Activated naive CD4-positive, alpha-beta T cell treated with anti-CD3 and anti-CD28 coated beads for 36 hours (primary cell): ENCODE results near the gene DGKD. TPM values are rescaled to one million over a fixed set of nuclear protein-coding genes. Genes with fewer than 3 reads are reported as not detected.
A peak's percentile ranks its signal among the peaks of the same experiment; 100 is the strongest.

Source experiments
- CTCF ChIA-PET: fragments of 350-600 bp; sonication (Branson Sonifier 250); formaldehyde crosslinking; loops from one replicate; lab custom pipeline; 2021; ENCODE audit warnings: antibody characterized with exemption; lab: Charles Lee
- DNase-seq: peaks from one replicate; pipeline ENCODE4 v3.0.0-alpha.2; 2020
- H3K27ac Mint-ChIP-seq: one replicate; pipeline ENCODE4 v1.8.0; 2021; ENCODE audit warnings: mild to moderate bottlenecking, mixed read lengths
- H3K27me3 Mint-ChIP-seq: one replicate; pipeline ENCODE4 v1.8.0; 2021; ENCODE audit warnings: low read depth, mixed read lengths
- H3K36me3 Mint-ChIP-seq: one replicate; pipeline ENCODE4 v1.8.0; 2021; ENCODE audit warnings: low read depth, mixed read lengths
- H3K4me1 Mint-ChIP-seq: one replicate; pipeline ENCODE4 v1.8.0; 2021; ENCODE audit warnings: low read depth, mixed read lengths
- H3K4me3 Mint-ChIP-seq: one replicate; pipeline ENCODE4 v1.8.0; 2021; ENCODE audit warnings: mild to moderate bottlenecking, moderate library complexity, mixed read lengths
- H3K9me3 Mint-ChIP-seq: one replicate; pipeline ENCODE4 v1.8.0; 2021; ENCODE audit warnings: mixed read lengths
- intact Hi-C: fragments of 100-400 bp; cut with micrococcal nuclease; formaldehyde crosslinking; loops from one replicate; pipeline ENCODE4 v1.15.1; 2023
- total RNA-seq, 2 experiments: library from RNA; stranded (reverse); gene quantifications; one replicate each; pipeline ENCODE4 v1.2.3, GENCODE V29; 2021

Gene DGKD
- 10 to 100 TPM; 68.9 to 72.3 TPM for total RNA-seq

DNA sequence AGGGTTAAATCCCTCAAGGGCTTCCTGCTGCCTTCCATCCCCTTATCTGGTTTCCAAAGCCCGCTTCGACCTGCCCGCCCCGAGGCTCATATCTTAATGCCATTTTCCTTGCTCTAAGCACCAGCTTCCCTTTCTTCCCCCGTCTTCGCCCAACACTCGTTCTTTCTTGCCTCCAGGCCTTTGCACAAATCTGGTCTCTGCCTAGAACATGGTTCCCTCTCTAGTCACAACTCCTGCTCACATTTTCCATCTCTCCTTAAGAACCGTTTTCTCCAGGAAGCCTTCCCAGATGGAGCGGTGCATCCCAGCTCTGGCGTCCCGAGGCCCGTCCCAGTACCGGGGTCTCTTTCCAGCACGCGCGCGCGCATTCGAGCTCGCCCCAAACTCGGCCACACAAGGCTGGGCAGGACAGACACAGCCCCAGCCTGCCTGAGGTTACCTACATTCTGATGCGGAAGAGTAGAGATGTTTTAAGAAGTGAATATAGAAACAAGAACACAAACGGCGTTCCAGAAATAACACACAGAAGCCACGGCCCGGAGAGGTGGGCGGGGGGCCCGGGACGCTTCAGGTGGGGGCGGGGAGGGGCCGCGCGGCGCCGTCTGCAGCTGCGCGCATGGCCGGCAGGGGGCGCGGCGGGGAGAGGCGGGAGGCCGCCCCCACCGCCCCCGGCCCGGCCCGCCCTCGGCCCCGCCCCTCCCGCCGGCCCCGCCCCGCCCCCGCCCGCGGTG, at the start of gene DGKD:
DGKD (plus strand) TSS at position 726 of the 731 bp plus-strand sequence. CDS start 25 bp downstream, outside the sequence.
- DNase-seq, result peak; percentile 71
- H3K27me3 Mint-ChIP-seq, result no peaks in the 10 kb centered on the region
- H3K9me3 Mint-ChIP-seq, result no peaks in the 10 kb centered on the region
- peak within 1 kb of the TSS; percentile 70 for H3K27ac Mint-ChIP-seq
- peak within 1 kb of the TSS; percentile 87 for H3K4me3 Mint-ChIP-seq
- H3K4me1 Mint-ChIP-seq, result peaks cover 63% of the 10 kb centered on the region
- CTCF ChIA-PET, result interaction anchor here (0.6 to 2.2 kb wide), 7 partner anchors 11 to 451 kb away, joined by 3 to 7 read pairs (median 4); no protein-coding TSS in a partner anchor
- intact Hi-C loops, result loop anchor here (1.0 to 10.0 kb wide), 6 partner anchors 31 to 501 kb away; partner anchors contain the start of genes HJURP and USP40
- peaks cover 14% of the 10 kb centered on the region for H3K36me3 Mint-ChIP-seq

GRCh38 chr2:233307565-233307964, 46.7 kb upstream of the DGKD start, which contains the start of gene SAG:
Gene SAG, plus strand, starts transcription at chr2:233307816. Its CDS starts 1,374 bp downstream, at chr2:233309190.
- Mint-ChIP-seq H3K27me3 (no peaks in the 10 kb centered on the region), H3K27ac (no peak within 1 kb of the TSS), H3K9me3 (no peaks in the 10 kb centered on the region), H3K4me3 (no peak within 1 kb of the TSS), H3K4me1 (no peaks in the 10 kb centered on the region), H3K36me3 (no peaks in the 10 kb centered on the region)
- CTCF ChIA-PET, result interaction anchor here (0.7 kb wide), 1 partner anchor 538 kb away, joined by 4 read pairs; no protein-coding TSS in a partner anchor
- intact Hi-C loops, result no loop called here
- DNase-seq, result no peak

GRCh38 chr2:233311241-233311926, 42.9 kb upstream of the DGKD start:
- no peak overlapping the region for H3K27ac Mint-ChIP-seq
- no peaks in the 10 kb centered on the region for H3K4me1 Mint-ChIP-seq
- H3K9me3 Mint-ChIP-seq, result no peaks in the 10 kb centered on the region
- H3K27me3 Mint-ChIP-seq, result no peaks in the 10 kb centered on the region
- DNase-seq, result no peak
- CTCF ChIA-PET, result no interaction called here
- intact Hi-C loops, result no loop called here
- no peak overlapping the region for H3K4me3 Mint-ChIP-seq
- no peaks in the 10 kb centered on the region for H3K36me3 Mint-ChIP-seq

GRCh38 chr2:233312874-233313273, 41.4 kb upstream of the DGKD start:
- no peaks in the 10 kb centered on the region for H3K4me1 Mint-ChIP-seq
- H3K27ac Mint-ChIP-seq, result no peak overlapping the region
- DNase-seq, result no peak
- H3K36me3 Mint-ChIP-seq, result no peaks in the 10 kb centered on the region
- H3K27me3 Mint-ChIP-seq, result no peaks in the 10 kb centered on the region
- no peaks in the 10 kb centered on the region for H3K9me3 Mint-ChIP-seq
- CTCF ChIA-PET, result interaction anchor here (1.1 kb wide), 1 partner anchor 90 kb away, joined by 6 read pairs; no protein-coding TSS in a partner anchor
- intact Hi-C loops, result no loop called here
- no peak overlapping the region for H3K4me3 Mint-ChIP-seq

- CTCF ChIA-PET, result interaction anchor here (0.7 kb wide), 1 partner anchor 112 kb away, joined by 3 read pairs; no protein-coding TSS in a partner anchor
Measured at GRCh38 chr2:233314180-233314925, 39.9 kb upstream of the DGKD start.

DNA sequence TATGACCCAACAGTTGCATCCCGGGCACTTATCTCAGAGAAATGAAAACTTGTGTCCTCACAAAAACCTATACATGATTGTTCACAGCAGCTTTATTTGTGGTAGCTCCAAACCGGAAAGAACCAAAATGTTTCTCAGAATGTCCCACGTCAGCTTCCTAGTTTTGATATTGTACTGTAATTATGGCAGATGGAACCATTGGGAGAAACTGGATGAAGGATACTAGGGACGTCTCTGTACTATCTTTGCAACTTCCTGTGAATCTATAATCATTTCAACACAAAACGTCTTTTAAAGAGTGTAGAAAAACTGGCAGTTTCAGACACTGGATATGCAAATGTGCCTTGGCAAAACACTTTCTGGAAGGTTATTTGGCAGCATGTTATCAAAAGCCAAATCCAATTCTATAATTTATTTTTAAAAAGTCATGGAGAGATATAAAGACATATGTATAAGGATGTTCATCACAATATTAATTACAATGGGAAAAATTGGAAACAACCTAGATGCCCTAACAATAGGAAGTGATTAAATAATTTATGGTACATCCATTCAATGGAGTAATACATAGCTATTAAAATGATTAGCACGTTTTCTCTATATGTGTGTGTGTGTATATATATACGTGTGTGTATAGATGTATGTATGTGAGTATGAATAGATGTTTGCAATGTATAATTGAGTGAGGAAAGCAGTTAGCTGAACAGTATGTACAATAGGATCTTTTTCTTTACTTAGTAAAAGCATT, 36.9 kb upstream of the DGKD start:
- Mint-ChIP-seq H3K27me3 (no peaks in the 10 kb centered on the region), H3K36me3 (no peaks in the 10 kb centered on the region), H3K4me1 (no peaks in the 10 kb centered on the region), H3K9me3 (no peaks in the 10 kb centered on the region), H3K27ac (no peak overlapping the region), H3K4me3 (no peak overlapping the region)
- CTCF ChIA-PET, result interaction anchor here (0.6 kb wide), 1 partner anchor 11 kb away, joined by 3 read pairs; no protein-coding TSS in a partner anchor
- intact Hi-C loops, result no loop called here
- DNase-seq, result no peak

More at GRCh38 chr2:233314180-233314925, 39.9 kb upstream of the DGKD start:
- Mint-ChIP-seq H3K4me1 (no peaks in the 10 kb centered on the region), H3K36me3 (no peaks in the 10 kb centered on the region), H3K9me3 (no peaks in the 10 kb centered on the region), H3K27me3 (no peaks in the 10 kb centered on the region), H3K4me3 (no peak overlapping the region), H3K27ac (no peak overlapping the region)
- no peak for DNase-seq
- intact Hi-C loops, result no loop called here

DNA sequence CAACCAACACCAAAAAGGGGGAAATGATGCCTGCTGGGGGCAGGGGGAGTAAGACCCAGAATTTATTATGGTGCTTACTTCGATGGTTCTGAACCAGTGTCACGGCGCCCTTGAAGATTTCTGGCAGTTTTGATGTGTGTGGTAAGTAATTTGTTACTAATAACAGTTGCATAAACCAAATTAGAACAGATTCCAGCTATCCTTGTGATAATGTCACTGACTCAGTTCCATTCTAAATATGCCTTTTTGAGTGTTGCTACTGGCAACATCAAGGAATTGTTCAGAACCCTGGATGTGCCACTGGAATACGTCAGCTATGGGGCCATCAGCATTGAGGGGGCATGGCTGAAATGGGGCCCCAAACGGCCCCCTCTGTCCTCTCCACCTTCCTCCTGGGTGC, 35.0 kb upstream of the DGKD start:
- no peaks in the 10 kb centered on the region for H3K9me3 Mint-ChIP-seq
- H3K36me3 Mint-ChIP-seq, result no peaks in the 10 kb centered on the region
- H3K4me1 Mint-ChIP-seq, result no peaks in the 10 kb centered on the region
- H3K4me3 Mint-ChIP-seq, result no peak overlapping the region
- no peak overlapping the region for H3K27ac Mint-ChIP-seq
- intact Hi-C loops, result no loop called here
- no peaks in the 10 kb centered on the region for H3K27me3 Mint-ChIP-seq
- CTCF ChIA-PET, result no interaction called here
- no peak for DNase-seq

DNA sequence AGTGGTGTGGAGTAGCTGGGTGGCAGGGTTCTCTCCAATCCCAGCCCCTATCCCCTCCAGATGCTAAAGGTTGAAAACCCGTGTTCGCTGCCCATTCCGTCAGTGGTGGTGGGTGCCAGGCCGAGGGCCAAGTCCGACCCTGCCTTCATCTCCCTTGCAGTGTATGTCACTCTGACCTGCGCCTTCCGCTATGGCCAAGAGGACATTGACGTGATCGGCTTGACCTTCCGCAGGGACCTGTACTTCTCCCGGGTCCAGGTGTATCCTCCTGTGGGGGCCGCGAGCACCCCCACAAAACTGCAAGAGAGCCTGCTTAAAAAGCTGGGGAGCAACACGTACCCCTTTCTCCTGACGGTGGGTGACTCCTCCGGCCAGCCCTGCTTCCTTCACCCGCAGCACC, 33.8 kb upstream of the DGKD start:
- intact Hi-C loops, result no loop called here
- Mint-ChIP-seq H3K4me1 (no peaks in the 10 kb centered on the region), H3K4me3 (no peak overlapping the region), H3K27me3 (no peaks in the 10 kb centered on the region), H3K36me3 (no peaks in the 10 kb centered on the region), H3K27ac (no peak overlapping the region), H3K9me3 (no peaks in the 10 kb centered on the region)
- CTCF ChIA-PET, result no interaction called here
- no peak for DNase-seq

- Mint-ChIP-seq H3K27ac (no peak overlapping the region), H3K27me3 (no peaks in the 10 kb centered on the region), H3K9me3 (no peaks in the 10 kb centered on the region), H3K4me1 (no peaks in the 10 kb centered on the region), H3K36me3 (no peaks in the 10 kb centered on the region), H3K4me3 (no peak overlapping the region)
- CTCF ChIA-PET, result interaction anchor here (0.8 kb wide), 1 partner anchor 15 kb away, joined by 3 read pairs; no protein-coding TSS in a partner anchor
- intact Hi-C loops, result no loop called here
- no peak for DNase-seq
Measured at GRCh38 chr2:233321166-233321565, 33.1 kb upstream of the DGKD start.

- Mint-ChIP-seq H3K4me1 (no peaks in the 10 kb centered on the region), H3K4me3 (no peak overlapping the region), H3K27me3 (no peaks in the 10 kb centered on the region), H3K9me3 (no peaks in the 10 kb centered on the region), H3K27ac (no peak overlapping the region), H3K36me3 (no peaks in the 10 kb centered on the region)
- intact Hi-C loops, result no loop called here
- DNase-seq, result no peak
- CTCF ChIA-PET, result no interaction called here
Measured at GRCh38 chr2:233323851-233324250, 30.4 kb upstream of the DGKD start.

DNA sequence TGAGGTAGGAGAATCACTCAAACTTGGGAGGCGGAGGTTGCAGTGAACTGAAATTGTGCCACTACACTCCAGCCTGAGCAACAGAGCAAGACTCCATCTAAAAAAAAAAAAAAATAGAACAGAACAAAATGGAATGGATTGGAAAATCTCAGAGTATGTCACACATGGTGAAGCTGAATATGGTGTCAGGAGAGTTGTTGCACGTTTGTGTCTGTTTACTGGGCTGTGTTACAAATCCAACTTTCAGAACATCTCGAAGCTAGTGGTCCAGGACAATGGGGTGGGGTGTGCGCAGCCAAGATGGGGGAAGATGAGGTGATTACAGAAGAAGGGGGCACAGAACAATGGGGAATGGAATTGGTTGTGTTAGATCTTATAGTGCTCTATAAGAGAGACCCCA, 29.0 kb upstream of the DGKD start:
- Mint-ChIP-seq H3K27me3 (no peaks in the 10 kb centered on the region), H3K36me3 (no peaks in the 10 kb centered on the region), H3K27ac (no peak overlapping the region), H3K4me1 (peaks cover 2% of the 10 kb centered on the region), H3K9me3 (no peaks in the 10 kb centered on the region), H3K4me3 (no peak overlapping the region)
- CTCF ChIA-PET, result no interaction called here
- DNase-seq, result no peak
- intact Hi-C loops, result no loop called here
